DMS153 treated with DMSO at 0.1 percent for 48 hours (cell line): ENCODE measurements around the gene FOXO6.
"Not testable (repeated sequence)": the region's sequence is repeated elsewhere in the genome, so short reads cannot be mapped to it uniquely, and the experiment has no call there.

Source experiments
- DNase-seq: peaks from one replicate; lab custom pipeline; 2025; ENCODE audit not compliant: unreplicated experiment; lab: John Stamatoyannopoulos, UW

The FOXO6 gene

GRCh38 chr1:41328780-41329640 lies 32.2 kb upstream of the FOXO6 start:
- no peak for DNase-seq

GRCh38 chr1:41329662-41330587 lies 31.3 kb upstream of the FOXO6 start:
- DNase-seq, result no peak

- DNase-seq, result no peak
Measured at GRCh38 chr1:41330588-41331545, 30.4 kb upstream of the FOXO6 start.

- DNase-seq, result no peak
Measured at GRCh38 chr1:41331546-41331917, 29.7 kb upstream of the FOXO6 start.

GRCh38 chr1:41332161-41332560 lies 29.1 kb upstream of the FOXO6 start:
- not testable (repeated sequence) for DNase-seq

- DNase-seq, result no peak
Measured at GRCh38 chr1:41333146-41333784, 28.0 kb upstream of the FOXO6 start.

GRCh38 chr1:41338820-41339219 lies 22.4 kb upstream of the FOXO6 start:
- no peak for DNase-seq

- DNase-seq, result peak; percentile 71
Measured at GRCh38 chr1:41340655-41341364, 20.4 kb upstream of the FOXO6 start.

GRCh38 chr1:41341365-41341683 lies 19.9 kb upstream of the FOXO6 start:
- no peak for DNase-seq

- no peak for DNase-seq
Measured at GRCh38 chr1:41341772-41342562, 19.3 kb upstream of the FOXO6 start.

GRCh38 chr1:41342774-41343355 lies 18.4 kb upstream of the FOXO6 start:
- no peak for DNase-seq

GRCh38 chr1:41343790-41344699 lies 17.2 kb upstream of the FOXO6 start:
- DNase-seq, result no peak

- no peak for DNase-seq
Measured at GRCh38 chr1:41344708-41345159, 16.5 kb upstream of the FOXO6 start.

GRCh38 chr1:41345434-41346075 lies 15.7 kb upstream of the FOXO6 start:
- no peak for DNase-seq

- DNase-seq, result no peak
Measured at GRCh38 chr1:41347276-41347675, 14.0 kb upstream of the FOXO6 start.

- no peak for DNase-seq
Measured at GRCh38 chr1:41348394-41348793, 12.8 kb upstream of the FOXO6 start.
